ENCODE measurements around the gene IL17REL.

DNA sequence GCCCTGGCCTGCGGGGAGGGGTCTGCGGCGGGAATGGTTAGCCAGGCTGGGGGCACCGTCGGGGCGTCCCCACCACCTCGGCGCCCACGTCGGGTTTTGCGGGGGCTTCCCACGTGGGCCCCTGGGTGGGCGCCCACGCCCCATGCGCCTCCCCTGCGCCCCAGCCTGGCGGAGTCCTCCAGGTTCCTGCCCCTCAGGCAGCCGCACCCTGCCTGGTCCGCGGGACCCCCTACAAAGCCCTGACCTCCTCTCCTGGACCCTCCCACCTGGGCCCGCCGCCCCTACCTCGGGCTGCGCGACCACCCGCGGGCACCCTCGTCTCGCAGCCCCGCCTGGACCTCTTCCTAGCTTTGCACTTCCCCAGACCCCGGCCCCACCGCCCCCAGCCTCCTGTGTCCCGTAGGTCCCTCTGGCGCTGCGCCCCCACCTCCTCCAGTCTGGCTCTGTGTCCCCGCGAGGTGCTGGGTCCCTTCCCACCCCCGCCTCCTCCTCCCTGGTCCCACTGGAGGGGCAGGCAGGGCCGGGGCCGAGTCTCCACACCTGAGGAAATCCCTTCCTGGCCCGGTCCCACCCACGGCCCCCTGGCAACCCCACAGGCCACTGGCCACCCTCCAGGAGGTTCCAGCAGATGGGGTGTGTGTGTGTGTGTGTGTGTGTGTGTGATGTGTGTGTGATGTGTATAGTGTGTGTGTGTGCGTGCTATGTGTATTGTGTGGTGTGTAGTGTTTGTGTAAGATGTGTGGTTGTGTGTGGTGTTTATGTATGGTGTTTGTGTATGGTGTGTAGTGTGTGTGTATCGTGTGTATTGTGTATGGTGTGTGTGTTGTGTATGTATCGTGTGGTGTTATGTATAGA is 40.2 kb downstream of the IL17REL start:
- TF ChIP-seq, protein P1, sequence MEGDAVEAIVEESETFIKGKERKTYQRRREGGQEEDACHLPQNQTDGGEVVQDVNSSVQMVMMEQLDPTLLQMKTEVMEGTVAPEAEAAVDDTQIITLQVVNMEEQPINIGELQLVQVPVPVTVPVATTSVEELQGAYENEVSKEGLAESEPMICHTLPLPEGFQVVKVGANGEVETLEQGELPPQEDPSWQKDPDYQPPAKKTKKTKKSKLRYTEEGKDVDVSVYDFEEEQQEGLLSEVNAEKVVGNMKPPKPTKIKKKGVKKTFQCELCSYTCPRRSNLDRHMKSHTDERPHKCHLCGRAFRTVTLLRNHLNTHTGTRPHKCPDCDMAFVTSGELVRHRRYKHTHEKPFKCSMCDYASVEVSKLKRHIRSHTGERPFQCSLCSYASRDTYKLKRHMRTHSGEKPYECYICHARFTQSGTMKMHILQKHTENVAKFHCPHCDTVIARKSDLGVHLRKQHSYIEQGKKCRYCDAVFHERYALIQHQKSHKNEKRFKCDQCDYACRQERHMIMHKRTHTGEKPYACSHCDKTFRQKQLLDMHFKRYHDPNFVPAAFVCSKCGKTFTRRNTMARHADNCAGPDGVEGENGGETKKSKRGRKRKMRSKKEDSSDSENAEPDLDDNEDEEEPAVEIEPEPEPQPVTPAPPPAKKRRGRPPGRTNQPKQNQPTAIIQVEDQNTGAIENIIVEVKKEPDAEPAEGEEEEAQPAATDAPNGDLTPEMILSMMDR (IDR thresholded peaks at IDR 0.05), result no peak
- TF ChIP-seq POLR2A (IDR thresholded peaks at IDR 0.05), result no peak
